Measurements from ENCODE around the gene ABCG1. TPM values are rescaled to one million over a fixed set of nuclear protein-coding genes. Genes with fewer than 3 reads are reported as not detected.

The ABCG1 gene
- total and polyA plus RNA-seq, 4 donors = 1.6 to 9.7 (median 5.3) TPM

DNA sequence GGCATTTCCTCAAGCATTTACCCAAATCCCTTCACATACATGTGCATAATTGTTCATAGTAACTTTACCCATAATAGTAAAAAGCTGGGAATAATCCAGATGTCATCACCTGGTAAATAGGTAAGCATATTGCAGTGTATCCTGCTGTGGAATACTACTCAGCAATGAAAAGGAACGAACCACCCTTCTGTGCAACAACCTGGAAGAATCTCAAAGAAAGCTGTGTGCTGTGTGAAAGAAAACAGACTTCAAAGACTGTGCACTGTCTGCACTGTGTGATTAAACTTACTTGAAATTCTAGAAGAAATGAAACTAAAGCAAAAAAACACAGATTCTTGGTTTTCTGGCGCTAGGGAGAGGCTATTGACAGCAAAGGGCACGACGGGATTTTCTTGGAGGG, 118.3 kb downstream of the ABCG1 start:
- TF ChIP-seq GABPA (IDR thresholded peaks at IDR 0.05 in 1 of 2, conservative IDR thresholded peaks at IDR 0.05 in 1 of 2) (no peak), FOXA2 (IDR thresholded peaks at IDR 0.05) (no peak), TAF1 (conservative IDR thresholded peaks at IDR 0.05) (no peak)
- TF ChIP-seq, protein P1, sequence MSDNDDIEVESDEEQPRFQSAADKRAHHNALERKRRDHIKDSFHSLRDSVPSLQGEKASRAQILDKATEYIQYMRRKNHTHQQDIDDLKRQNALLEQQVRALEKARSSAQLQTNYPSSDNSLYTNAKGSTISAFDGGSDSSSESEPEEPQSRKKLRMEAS (IDR thresholded peaks at IDR 0.05) = no peak
- 86% methylated on average over 4 of the region's 4 CpGs for WGBS
- H3K4me3 ChIP-seq (ENCODE audit: low read depth in 1 of 3, low read length in 3 of 3) = no peak overlapping the region
- H3K9ac ChIP-seq (ENCODE audit: low read depth in 1 of 2, low read length in 2 of 2) = no peak overlapping the region
- H3K27me3 ChIP-seq (ENCODE audit: control insufficient read depth in 4 of 4, insufficient read depth in 4 of 4, low read length in 3 of 4) = no peaks in the 10 kb centered on the region
- no peaks in the 10 kb centered on the region for H3K36me3 ChIP-seq (ENCODE audit: control insufficient read depth in 4 of 4, insufficient read depth in 3 of 4, low read depth in 1 of 4, low read length in 3 of 4)
- no peaks in the 10 kb centered on the region for H3K9me3 ChIP-seq (ENCODE audit: control insufficient read depth in 4 of 4, low read length in 3 of 4)
- H3K27ac ChIP-seq (ENCODE audit: low read depth in 1 of 2, low read length in 2 of 2) = no peak overlapping the region
- H3K4me1 ChIP-seq (ENCODE audit: control insufficient read depth in 4 of 4, insufficient read depth in 4 of 4, low read length in 3 of 4) = peaks cover 0 to 5% (median 0%) of the 10 kb centered on the region in 4 donors
- DNase-seq (ENCODE audit: low spot score) = no peak

DNA sequence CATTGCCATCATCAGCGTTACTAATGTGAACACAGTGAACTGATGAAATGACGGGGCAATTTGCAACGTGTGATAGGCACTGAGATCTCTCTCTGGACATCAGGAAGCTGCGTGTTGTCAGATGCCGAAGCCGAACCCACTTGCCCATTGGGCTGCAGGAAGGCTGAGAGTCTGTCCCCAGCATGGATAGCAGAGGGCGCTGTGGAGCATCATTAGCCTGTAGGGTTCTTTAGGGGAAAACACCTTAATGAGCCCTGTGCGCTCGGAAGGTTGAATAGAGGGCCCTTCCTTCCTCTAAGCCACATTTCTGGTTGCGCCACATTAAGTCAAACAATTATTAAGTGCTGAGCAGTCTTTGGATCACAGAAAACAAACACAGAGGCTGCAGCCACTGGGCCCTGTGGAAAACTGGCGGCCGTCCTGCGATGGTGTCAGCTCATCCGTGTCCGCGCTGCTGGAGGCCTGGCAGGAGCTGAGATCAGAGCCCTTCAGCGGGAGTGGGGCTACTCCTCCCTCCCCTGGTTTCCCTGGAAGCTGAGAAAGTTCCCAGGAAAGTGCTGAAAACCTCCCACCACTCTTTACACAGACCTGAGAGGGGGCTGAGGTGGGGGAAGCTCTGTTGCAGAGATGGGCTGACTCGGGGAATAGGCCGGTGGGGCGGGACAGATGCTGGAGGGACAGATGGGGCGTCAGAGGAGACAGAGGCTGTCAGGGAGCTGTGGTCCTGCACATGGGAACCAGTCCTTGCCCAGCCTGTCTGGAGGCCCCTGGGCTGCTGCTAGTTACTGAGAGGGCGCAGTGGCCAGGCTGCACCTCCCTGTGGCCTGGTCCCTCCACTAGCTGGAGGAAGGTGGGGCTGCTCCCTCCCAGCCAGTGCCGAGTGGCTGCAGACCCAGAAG, 119.1 kb downstream of the ABCG1 start:
- WGBS = 33% methylated on average over 23 of the region's 23 CpGs
- H3K9me3 ChIP-seq (ENCODE audit: control insufficient read depth in 4 of 4, low read length in 3 of 4) = no peaks in the 10 kb centered on the region
- TF ChIP-seq EGR1 (IDR thresholded peaks at IDR 0.05; ENCODE audit: low read depth in 2 of 2) (no peak), RAD21 (IDR thresholded peaks at IDR 0.05) (peak; percentile 76 to 86), NR2F2 (IDR thresholded peaks at IDR 0.05) (peak; percentile 12), FOXA1 (IDR thresholded peaks at IDR 0.05) (no peak), RXRA (IDR thresholded peaks at IDR 0.05) (peak; percentile 18 to 32), HNF4A (conservative IDR thresholded peaks at IDR 0.05) (peak in 1 of 2 donors; percentile 19), SP1 (IDR thresholded peaks at IDR 0.05) (peak; percentile 44)
- TF ChIP-seq, protein P2, sequence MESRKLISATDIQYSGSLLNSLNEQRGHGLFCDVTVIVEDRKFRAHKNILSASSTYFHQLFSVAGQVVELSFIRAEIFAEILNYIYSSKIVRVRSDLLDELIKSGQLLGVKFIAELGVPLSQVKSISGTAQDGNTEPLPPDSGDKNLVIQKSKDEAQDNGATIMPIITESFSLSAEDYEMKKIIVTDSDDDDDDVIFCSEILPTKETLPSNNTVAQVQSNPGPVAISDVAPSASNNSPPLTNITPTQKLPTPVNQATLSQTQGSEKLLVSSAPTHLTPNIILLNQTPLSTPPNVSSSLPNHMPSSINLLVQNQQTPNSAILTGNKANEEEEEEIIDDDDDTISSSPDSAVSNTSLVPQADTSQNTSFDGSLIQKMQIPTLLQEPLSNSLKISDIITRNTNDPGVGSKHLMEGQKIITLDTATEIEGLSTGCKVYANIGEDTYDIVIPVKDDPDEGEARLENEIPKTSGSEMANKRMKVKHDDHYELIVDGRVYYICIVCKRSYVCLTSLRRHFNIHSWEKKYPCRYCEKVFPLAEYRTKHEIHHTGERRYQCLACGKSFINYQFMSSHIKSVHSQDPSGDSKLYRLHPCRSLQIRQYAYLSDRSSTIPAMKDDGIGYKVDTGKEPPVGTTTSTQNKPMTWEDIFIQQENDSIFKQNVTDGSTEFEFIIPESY (IDR thresholded peaks at IDR 0.05) = no peak
- TF ChIP-seq, protein P3, sequence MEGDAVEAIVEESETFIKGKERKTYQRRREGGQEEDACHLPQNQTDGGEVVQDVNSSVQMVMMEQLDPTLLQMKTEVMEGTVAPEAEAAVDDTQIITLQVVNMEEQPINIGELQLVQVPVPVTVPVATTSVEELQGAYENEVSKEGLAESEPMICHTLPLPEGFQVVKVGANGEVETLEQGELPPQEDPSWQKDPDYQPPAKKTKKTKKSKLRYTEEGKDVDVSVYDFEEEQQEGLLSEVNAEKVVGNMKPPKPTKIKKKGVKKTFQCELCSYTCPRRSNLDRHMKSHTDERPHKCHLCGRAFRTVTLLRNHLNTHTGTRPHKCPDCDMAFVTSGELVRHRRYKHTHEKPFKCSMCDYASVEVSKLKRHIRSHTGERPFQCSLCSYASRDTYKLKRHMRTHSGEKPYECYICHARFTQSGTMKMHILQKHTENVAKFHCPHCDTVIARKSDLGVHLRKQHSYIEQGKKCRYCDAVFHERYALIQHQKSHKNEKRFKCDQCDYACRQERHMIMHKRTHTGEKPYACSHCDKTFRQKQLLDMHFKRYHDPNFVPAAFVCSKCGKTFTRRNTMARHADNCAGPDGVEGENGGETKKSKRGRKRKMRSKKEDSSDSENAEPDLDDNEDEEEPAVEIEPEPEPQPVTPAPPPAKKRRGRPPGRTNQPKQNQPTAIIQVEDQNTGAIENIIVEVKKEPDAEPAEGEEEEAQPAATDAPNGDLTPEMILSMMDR (IDR thresholded peaks at IDR 0.05; ENCODE audit: low read depth, low read length, missing input control) = peak; percentile 64
- H3K36me3 ChIP-seq (ENCODE audit: control insufficient read depth in 4 of 4, insufficient read depth in 3 of 4, low read depth in 1 of 4, low read length in 3 of 4) = no peaks in the 10 kb centered on the region
- no peak overlapping the region for H3K9ac ChIP-seq (ENCODE audit: low read depth in 1 of 2, low read length in 2 of 2)
- H3K27me3 ChIP-seq (ENCODE audit: control insufficient read depth in 4 of 4, insufficient read depth in 4 of 4, low read length in 3 of 4) = no peaks in the 10 kb centered on the region
- peak; percentile 61 for DNase-seq (ENCODE audit: low spot score)
- no peak overlapping the region for H3K4me3 ChIP-seq (ENCODE audit: low read depth in 1 of 3, low read length in 3 of 3)
- H3K27ac ChIP-seq (ENCODE audit: low read depth in 1 of 2, low read length in 2 of 2) = no peak overlapping the region
- H3K4me1 ChIP-seq (ENCODE audit: control insufficient read depth in 4 of 4, insufficient read depth in 4 of 4, low read length in 3 of 4) = peaks cover 0 to 5% (median 0%) of the 10 kb centered on the region in 4 donors

All from liver (tissue), 9 donors.